HTERT RPE-1 (cell line): Measurements from ENCODE around the gene QKI.

ENCODE experiments used
- in situ Hi-C: fragments of 300-500 bp; cut with MboI; formaldehyde crosslinking; loops from 4 replicates; pipeline ENCODE4 v1.14.3; 2020; ENCODE audit warnings: low sequenced_read_pairs

The QKI gene

GRCh38 chr6:163390770-163391169 lies 23.7 kb upstream of the QKI start:
- in situ Hi-C loops: no loop called here

- in situ Hi-C loops: no loop called here
These were observed 22.5 kb upstream of the QKI start for GRCh38 chr6:163391985-163392384.

GRCh38 chr6:163392533-163392932 lies 22.0 kb upstream of the QKI start:
- in situ Hi-C loops: no loop called here

GRCh38 chr6:163393923-163394322 lies 20.6 kb upstream of the QKI start:
- in situ Hi-C loops: no loop called here

GRCh38 chr6:163394659-163395058 lies 19.9 kb upstream of the QKI start:
- in situ Hi-C loops: no loop called here

- in situ Hi-C loops: no loop called here
These were observed 19.2 kb upstream of the QKI start for GRCh38 chr6:163395122-163395830.

- in situ Hi-C loops: no loop called here
These were observed 18.7 kb upstream of the QKI start for GRCh38 chr6:163395831-163396185.

GRCh38 chr6:163397326-163397725 lies 17.2 kb upstream of the QKI start:
- in situ Hi-C loops: no loop called here

GRCh38 chr6:163398115-163398514 lies 16.4 kb upstream of the QKI start:
- in situ Hi-C loops: no loop called here

- in situ Hi-C loops: no loop called here
These were observed 15.7 kb upstream of the QKI start for GRCh38 chr6:163398815-163399214.

- in situ Hi-C loops: no loop called here
These were observed 14.0 kb upstream of the QKI start for GRCh38 chr6:163400509-163400908.

GRCh38 chr6:163401039-163401885 lies 13.3 kb upstream of the QKI start:
- in situ Hi-C loops: no loop called here

GRCh38 chr6:163402616-163403015 lies 11.9 kb upstream of the QKI start:
- in situ Hi-C loops: no loop called here

GRCh38 chr6:163404825-163405265 lies 9.7 kb upstream of the QKI start:
- in situ Hi-C loops: no loop called here

GRCh38 chr6:163405412-163406309 lies 8.9 kb upstream of the QKI start:
- in situ Hi-C loops: no loop called here

GRCh38 chr6:163406366-163406765 lies 8.2 kb upstream of the QKI start:
- in situ Hi-C loops: no loop called here

GRCh38 chr6:163406830-163407229 lies 7.7 kb upstream of the QKI start:
- in situ Hi-C loops: no loop called here

GRCh38 chr6:163408352-163408991 lies 6.0 kb upstream of the QKI start:
- in situ Hi-C loops: no loop called here

GRCh38 chr6:163409712-163410111 lies 4.8 kb upstream of the QKI start:
- in situ Hi-C loops: no loop called here

GRCh38 chr6:163412341-163412740 lies 2.2 kb upstream of the QKI start:
- in situ Hi-C loops: no loop called here

GRCh38 chr6:163412801-163413344 lies 1.6 kb upstream of the QKI start:
- in situ Hi-C loops: no loop called here
